ENCODE results near the gene CHRNA4. TPM values are rescaled to one million over a fixed set of nuclear protein-coding genes. Genes with fewer than 3 reads are reported as not detected.

Gene CHRNA4
- total RNA-seq, 2 donors from 2014 or later: not detected

DNA sequence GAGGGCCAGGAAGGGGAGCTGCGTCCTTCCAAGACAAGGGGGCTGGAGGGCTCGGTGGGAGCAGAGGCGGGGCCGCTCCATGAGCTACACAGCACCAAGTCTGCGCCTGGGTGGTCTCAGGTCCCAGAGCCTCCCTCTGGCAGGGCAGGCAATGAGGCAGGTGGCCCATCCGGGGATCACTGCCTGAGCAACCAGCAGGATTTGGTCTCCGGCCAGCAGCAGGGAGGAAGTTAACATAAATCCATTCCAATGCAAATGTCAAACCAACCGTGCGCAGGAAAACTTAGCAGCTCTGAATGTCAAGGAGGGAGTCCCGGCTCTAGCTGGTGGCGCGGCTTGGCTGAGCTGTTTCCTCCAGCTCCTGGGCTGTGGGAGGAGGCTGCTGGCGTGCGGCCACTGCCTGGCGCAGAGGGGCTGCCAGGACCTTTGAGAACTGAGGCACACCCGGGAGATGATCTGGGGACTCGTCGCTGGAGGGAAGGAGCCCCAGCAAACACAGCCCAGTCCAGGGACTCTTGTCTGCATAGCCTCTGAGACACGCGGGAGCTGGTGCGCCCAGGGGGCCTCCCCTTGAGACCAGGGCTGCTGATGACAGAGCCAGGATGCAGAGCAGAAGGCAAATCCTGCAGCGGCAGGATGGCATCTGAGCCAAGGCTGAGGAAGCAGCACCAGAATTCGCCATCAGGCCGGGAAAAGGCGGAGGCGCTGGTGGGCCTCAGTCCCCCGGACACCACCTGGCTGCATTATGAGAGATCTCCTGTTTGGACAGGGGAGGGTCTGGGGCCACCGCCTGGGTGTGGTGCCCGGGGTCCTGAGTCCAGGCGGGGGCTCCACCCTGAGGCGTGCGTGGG is 33.1 kb upstream of the CHRNA4 start:
- no peaks in the 10 kb centered on the region for H3K27me3 ChIP-seq (replicated peaks; ENCODE audit: insufficient read depth)

DNA sequence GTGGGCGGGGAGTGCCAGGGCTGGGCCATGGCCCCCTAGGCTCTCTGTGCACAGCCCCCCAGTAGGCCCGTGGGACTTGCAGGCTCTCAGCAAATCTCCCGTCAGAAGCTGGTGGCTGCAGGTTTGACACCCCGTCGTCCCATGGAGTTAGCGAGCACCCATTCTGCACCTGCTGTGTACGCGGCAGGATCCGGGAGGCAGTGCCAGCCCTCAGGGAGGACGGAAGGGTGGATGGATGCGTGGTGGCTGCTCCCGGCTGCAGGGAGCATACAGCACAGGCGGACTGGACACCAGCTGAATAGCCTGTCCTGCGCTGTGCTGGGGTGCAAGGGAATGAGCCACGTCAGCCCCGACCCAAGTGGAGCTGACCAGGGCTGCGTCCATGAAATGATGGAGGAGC is 32.4 kb upstream of the CHRNA4 start:
- Histone ChIP-seq H3K36me3 (no peaks in the 10 kb centered on the region), H3K4me1 (ENCODE audit: control insufficient read depth in 1 of 2, low read depth in 2 of 2) (no peaks in the 10 kb centered on the region), H3K27me3 (replicated peaks; ENCODE audit: insufficient read depth) (no peaks in the 10 kb centered on the region), H3K4me3 (no peak overlapping the region), H3K27ac (no peak overlapping the region), H3K9me3 (peaks cover 4% of the 10 kb centered on the region)
- ATAC-seq (ENCODE audit: insufficient number of reproducible peaks, low FRiP score, low read depth) (no peak), DNase-seq (ENCODE audit: low spot score) (no peak)
- TF ChIP-seq, protein P1, sequence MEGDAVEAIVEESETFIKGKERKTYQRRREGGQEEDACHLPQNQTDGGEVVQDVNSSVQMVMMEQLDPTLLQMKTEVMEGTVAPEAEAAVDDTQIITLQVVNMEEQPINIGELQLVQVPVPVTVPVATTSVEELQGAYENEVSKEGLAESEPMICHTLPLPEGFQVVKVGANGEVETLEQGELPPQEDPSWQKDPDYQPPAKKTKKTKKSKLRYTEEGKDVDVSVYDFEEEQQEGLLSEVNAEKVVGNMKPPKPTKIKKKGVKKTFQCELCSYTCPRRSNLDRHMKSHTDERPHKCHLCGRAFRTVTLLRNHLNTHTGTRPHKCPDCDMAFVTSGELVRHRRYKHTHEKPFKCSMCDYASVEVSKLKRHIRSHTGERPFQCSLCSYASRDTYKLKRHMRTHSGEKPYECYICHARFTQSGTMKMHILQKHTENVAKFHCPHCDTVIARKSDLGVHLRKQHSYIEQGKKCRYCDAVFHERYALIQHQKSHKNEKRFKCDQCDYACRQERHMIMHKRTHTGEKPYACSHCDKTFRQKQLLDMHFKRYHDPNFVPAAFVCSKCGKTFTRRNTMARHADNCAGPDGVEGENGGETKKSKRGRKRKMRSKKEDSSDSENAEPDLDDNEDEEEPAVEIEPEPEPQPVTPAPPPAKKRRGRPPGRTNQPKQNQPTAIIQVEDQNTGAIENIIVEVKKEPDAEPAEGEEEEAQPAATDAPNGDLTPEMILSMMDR (IDR thresholded peaks at IDR 0.05): no peak

More for the DNA sequence above, 33.1 kb upstream of the CHRNA4 start:
- no peaks in the 10 kb centered on the region for H3K4me1 ChIP-seq (ENCODE audit: control insufficient read depth in 1 of 2, low read depth in 2 of 2)
- DNase-seq (ENCODE audit: low spot score) (no peak), ATAC-seq (ENCODE audit: insufficient number of reproducible peaks, low FRiP score, low read depth) (no peak)
- H3K9me3 ChIP-seq: peaks cover 4% of the 10 kb centered on the region
- no peak overlapping the region for H3K4me3 ChIP-seq
- H3K36me3 ChIP-seq: no peaks in the 10 kb centered on the region
- H3K27ac ChIP-seq: no peak overlapping the region
- TF ChIP-seq, protein P1 (IDR thresholded peaks at IDR 0.05): no peak

DNA sequence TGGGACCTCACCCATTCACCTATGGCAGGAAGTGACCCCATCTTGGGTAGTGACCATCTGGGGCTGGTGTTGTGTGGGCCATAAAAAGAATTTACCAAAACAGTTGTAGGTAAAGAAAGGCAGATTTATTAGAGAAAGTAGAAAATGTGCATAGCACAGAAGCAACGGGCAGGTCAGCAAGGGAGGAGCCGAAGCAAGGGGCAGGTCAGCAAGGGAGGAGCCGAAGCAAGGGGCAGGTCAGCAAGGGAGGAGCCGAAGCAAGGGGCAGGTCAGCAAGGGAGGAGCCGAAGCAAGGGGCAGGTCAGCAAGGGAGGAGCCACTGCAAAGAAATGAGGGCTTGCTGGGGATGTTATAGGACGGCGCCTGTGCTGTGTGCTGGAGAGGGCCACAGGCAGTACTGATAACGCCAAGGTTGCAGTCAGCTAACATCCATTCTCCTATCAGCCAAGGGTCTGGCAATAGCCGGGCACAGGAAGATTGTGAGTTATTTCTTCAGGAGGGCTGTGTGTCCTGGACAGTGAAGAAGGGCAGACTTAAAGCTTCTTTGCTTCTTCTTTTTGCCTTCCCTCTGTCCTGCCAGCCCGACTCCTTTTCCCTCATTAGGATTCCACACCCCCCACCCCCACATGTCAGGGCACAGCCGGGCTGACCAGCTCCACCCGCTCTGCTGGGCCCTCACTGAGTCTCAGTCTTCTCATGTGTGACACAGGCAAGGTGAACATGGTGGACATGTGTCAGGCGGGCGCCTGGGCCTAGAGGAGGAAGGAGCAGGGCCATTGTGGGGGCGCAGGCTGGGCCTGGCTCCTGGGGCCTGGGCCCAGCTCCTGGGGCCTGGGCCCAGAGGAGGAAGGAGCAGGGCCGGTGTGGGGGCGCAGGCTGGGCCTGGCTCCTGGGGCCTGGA is 31.6 kb upstream of the CHRNA4 start:
- no peaks in the 10 kb centered on the region for H3K27me3 ChIP-seq (replicated peaks; ENCODE audit: insufficient read depth)
- TF ChIP-seq, protein P1 (IDR thresholded peaks at IDR 0.05): no peak
- H3K9me3 ChIP-seq: peaks cover 4% of the 10 kb centered on the region
- no peaks in the 10 kb centered on the region for H3K4me1 ChIP-seq (ENCODE audit: control insufficient read depth in 1 of 2, low read depth in 2 of 2)
- DNase-seq (ENCODE audit: low spot score) (no peak), ATAC-seq (ENCODE audit: insufficient number of reproducible peaks, low FRiP score, low read depth) (no peak)
- no peaks in the 10 kb centered on the region for H3K36me3 ChIP-seq
- H3K4me3 ChIP-seq: no peak overlapping the region
- no peak overlapping the region for H3K27ac ChIP-seq

DNA sequence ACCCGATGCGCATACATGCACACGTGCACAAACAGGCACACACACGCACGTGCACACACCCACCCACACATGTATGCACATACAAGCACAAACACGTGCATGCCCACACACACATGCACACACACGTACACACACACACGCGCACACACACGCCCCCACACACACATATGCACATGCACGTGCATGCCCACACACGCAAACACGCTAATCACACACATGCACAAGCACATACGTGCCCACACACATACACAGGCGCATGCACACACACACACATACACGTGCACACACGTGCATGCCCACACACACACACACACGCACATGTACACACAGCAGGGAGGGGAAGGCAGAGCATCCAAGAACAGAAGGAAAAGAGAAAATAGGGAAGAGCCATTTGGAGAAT is 26.8 kb upstream of the CHRNA4 start:
- Histone ChIP-seq H3K9me3 (peaks cover 11% of the 10 kb centered on the region), H3K27me3 (replicated peaks; ENCODE audit: insufficient read depth) (no peaks in the 10 kb centered on the region), H3K4me3 (no peak overlapping the region), H3K36me3 (no peaks in the 10 kb centered on the region), H3K4me1 (ENCODE audit: control insufficient read depth in 1 of 2, low read depth in 2 of 2) (no peaks in the 10 kb centered on the region), H3K27ac (no peak overlapping the region)
- no peak for ATAC-seq (ENCODE audit: insufficient number of reproducible peaks, low FRiP score, low read depth)
- no peak for DNase-seq (ENCODE audit: low spot score)
- TF ChIP-seq, protein P1 (IDR thresholded peaks at IDR 0.05): no peak

DNA sequence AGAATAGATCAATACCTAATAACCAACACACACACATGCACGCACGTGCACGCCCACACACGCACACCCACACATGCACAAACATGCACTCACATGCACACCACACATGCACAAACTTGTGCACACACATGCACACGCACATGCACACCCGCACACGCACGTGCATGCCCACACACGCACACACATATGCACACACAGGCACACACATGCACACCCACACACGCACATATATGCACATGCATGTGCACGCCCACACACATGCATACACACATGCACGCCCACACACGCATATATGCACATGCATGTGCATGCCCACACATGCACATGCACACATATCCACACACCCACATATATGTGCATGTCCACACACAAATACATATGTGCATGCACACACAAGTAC is 26.2 kb upstream of the CHRNA4 start:
- no peaks in the 10 kb centered on the region for H3K27me3 ChIP-seq (replicated peaks; ENCODE audit: insufficient read depth)
- peaks cover 11% of the 10 kb centered on the region for H3K9me3 ChIP-seq
- no peaks in the 10 kb centered on the region for H3K36me3 ChIP-seq
- ATAC-seq (ENCODE audit: insufficient number of reproducible peaks, low FRiP score, low read depth): no peak
- DNase-seq (ENCODE audit: low spot score): no peak
- H3K27ac ChIP-seq: no peak overlapping the region
- H3K4me1 ChIP-seq (ENCODE audit: control insufficient read depth in 1 of 2, low read depth in 2 of 2): no peaks in the 10 kb centered on the region
- TF ChIP-seq, protein P1 (IDR thresholded peaks at IDR 0.05): no peak
- H3K4me3 ChIP-seq: no peak overlapping the region
